K562 (cell line): Measurements from ENCODE around the gene KAZN.

Experiments
- EZH2 ChIP-seq: IDR thresholded peaks from 2 replicates; pipeline ENCODE4 v1.6.1; 2012; ENCODE audit warnings: low read depth, mild to moderate bottlenecking, inconsistent platforms, low read length, borderline replicate concordance
- FOXJ3 ChIP-seq: sonication (generic); formaldehyde crosslinking; IDR thresholded peaks from 2 replicates; pipeline ENCODE4 v1.4.0; 2020; ENCODE audit warnings: mild to moderate bottlenecking, missing genetic modification reagents
- FOXM1 ChIP-seq, 2 experiments: fragments of 450-650 bp in 1 of 2; sonication (generic) in 1 of 2; formaldehyde crosslinking in 1 of 2; IDR thresholded peaks; 2 replicates each; pipeline versions ENCODE4 v1.6.1 to v1.9.0; 2017 to 2022; ENCODE audit warnings: low read depth in 2 of 2, mild to moderate bottlenecking in 2 of 2, missing genetic modification reagents in 1 of 2, moderate library complexity in 1 of 2
- IRF2 ChIP-seq: sonication (generic); formaldehyde crosslinking; IDR thresholded peaks from 2 replicates; pipeline ENCODE4 v1.8.1; 2022; ENCODE audit warnings: mild to moderate bottlenecking, missing genetic modification reagents
- KDM5B ChIP-seq: fragments of 200-600 bp; sonication (generic); IDR thresholded peaks from 2 replicates; pipeline ENCODE4 v1.6.1; 2012; ENCODE audit warnings: low read depth, mild to moderate bottlenecking, moderate library complexity, low read length, control low read depth, inconsistent platforms; ENCODE audit not compliant: insufficient replicate concordance
- NCOA1 ChIP-seq: fragments of 450-650 bp; IDR thresholded peaks from 2 replicates; pipeline ENCODE4 v1.6.1; 2016; ENCODE audit warnings: low read depth
- POLR2A ChIP-seq: fragments of 450-650 bp; conservative IDR thresholded peaks from 2 replicates; pipeline ENCODE4 v1.6.1; 2016
- POLR2AphosphoS5 ChIP-seq: IDR thresholded peaks from 2 replicates; pipeline ENCODE4 v1.6.1; 2011; ENCODE audit warnings: mild to moderate bottlenecking, low read depth, low read length, moderate library complexity; ENCODE audit not compliant: control insufficient read depth, insufficient read depth
- SOX6 ChIP-seq: fragments of 450-650 bp; IDR thresholded peaks from 2 replicates; pipeline ENCODE4 v1.6.1; 2014; ENCODE audit warnings: mild to moderate bottlenecking
- TF ChIP-seq, protein P1 (sequence below), 2 experiments: fragments of 450-650 bp; formaldehyde crosslinking in 1 of 2; IDR thresholded peaks; 2 replicates each; pipeline versions ENCODE4 v1.4.0 to v1.6.1; 2014 to 2020; ENCODE audit warnings: mild to moderate bottlenecking in 2 of 2, borderline replicate concordance in 1 of 2, low read depth in 1 of 2

DNA sequence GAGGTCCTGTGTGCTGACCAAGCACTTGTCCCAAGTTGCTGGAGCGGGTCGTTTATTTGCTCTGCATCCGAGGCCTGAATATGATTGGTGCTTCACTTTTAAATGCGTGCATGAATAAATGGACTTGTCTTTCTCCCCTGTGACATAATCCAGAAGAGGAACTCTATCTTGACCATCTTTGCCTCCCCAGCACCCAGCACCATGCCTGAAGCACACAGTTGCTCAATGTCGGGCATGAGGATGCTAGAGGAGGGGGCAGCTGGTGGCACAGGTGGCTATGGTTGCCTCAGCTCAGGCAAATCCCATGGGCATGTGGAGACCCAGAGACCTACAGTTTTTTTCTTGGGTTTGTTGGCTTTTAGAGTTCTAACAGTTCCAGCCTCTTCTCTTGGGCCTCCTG is 142.6 kb downstream of the KAZN start:
- TF ChIP-seq, protein P1, sequence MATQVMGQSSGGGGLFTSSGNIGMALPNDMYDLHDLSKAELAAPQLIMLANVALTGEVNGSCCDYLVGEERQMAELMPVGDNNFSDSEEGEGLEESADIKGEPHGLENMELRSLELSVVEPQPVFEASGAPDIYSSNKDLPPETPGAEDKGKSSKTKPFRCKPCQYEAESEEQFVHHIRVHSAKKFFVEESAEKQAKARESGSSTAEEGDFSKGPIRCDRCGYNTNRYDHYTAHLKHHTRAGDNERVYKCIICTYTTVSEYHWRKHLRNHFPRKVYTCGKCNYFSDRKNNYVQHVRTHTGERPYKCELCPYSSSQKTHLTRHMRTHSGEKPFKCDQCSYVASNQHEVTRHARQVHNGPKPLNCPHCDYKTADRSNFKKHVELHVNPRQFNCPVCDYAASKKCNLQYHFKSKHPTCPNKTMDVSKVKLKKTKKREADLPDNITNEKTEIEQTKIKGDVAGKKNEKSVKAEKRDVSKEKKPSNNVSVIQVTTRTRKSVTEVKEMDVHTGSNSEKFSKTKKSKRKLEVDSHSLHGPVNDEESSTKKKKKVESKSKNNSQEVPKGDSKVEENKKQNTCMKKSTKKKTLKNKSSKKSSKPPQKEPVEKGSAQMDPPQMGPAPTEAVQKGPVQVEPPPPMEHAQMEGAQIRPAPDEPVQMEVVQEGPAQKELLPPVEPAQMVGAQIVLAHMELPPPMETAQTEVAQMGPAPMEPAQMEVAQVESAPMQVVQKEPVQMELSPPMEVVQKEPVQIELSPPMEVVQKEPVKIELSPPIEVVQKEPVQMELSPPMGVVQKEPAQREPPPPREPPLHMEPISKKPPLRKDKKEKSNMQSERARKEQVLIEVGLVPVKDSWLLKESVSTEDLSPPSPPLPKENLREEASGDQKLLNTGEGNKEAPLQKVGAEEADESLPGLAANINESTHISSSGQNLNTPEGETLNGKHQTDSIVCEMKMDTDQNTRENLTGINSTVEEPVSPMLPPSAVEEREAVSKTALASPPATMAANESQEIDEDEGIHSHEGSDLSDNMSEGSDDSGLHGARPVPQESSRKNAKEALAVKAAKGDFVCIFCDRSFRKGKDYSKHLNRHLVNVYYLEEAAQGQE (IDR thresholded peaks at IDR 0.05; ENCODE audit: borderline replicate concordance) = no peak
- TF ChIP-seq, protein P1 (CRISPR knock-in tag; IDR thresholded peaks at IDR 0.05; ENCODE audit: low read depth) = no peak
- TF ChIP-seq KDM5B (no peak), FOXJ3 (CRISPR knock-in tag) (no peak), EZH2 (no peak), NCOA1 (no peak), POLR2A (no peak), POLR2AphosphoS5 (no peak), FOXM1 (IDR thresholded peaks at IDR 0.05; ENCODE audit: low read depth) (no peak), FOXM1 (CRISPR knock-in tag; IDR thresholded peaks at IDR 0.05; ENCODE audit: low read depth) (no peak), IRF2 (no peak), SOX6 (no peak)
